ENCODE results near the gene THADA. TPM values are rescaled to one million over a fixed set of nuclear protein-coding genes. Genes with fewer than 3 reads are reported as not detected.

The THADA gene
- total and polyA plus RNA-seq, 2 experiments from 2014 or later: 10.8 to 18.8 TPM

DNA sequence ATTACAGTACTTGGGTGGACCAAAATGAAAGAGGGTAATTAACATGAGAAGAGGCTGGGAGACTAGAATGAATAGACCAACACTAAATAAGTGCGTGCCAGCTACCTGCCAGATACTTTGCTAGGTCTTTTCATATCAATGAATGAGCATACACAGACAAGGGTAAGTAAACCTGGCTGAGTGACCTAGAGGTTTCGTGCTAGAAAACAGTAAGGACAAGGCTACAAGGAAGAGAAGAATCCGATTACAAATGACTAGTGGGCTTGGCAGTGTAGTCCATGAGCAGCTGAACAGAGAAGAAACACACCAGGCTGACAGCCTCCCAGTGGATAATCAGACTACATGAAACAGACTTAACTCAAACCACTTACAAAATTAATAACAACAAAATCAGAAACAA lies 64.6 kb downstream of the THADA start:
- no peaks in the 10 kb centered on the region for H3K27me3 ChIP-seq
- TF ChIP-seq EZH2phosphoT487 (IDR thresholded peaks at IDR 0.05; ENCODE audit: low read depth, severe bottlenecking, unreplicated experiment) (no peak), EZH2 (IDR thresholded peaks at IDR 0.05; ENCODE audit: borderline replicate concordance) (no peak), CTCF (IDR thresholded peaks at IDR 0.05; ENCODE audit: poor library complexity) (no peak)
- H3K9me2 ChIP-seq (replicated peaks; ENCODE audit: insufficient read depth): no peaks in the 10 kb centered on the region
- H3K9me3 ChIP-seq (ENCODE audit: low read depth): no peaks in the 10 kb centered on the region
- no peak overlapping the region for H3K4me3 ChIP-seq
- no peaks in the 10 kb centered on the region for H3K79me2 ChIP-seq
- no peak overlapping the region for H3K4me2 ChIP-seq
- H3K36me3 ChIP-seq (replicated peaks; ENCODE audit: insufficient read depth, low read depth): no peaks in the 10 kb centered on the region
- H4K20me1 ChIP-seq (ENCODE audit: insufficient read depth, poor library complexity, severe bottlenecking): no peaks in the 10 kb centered on the region
- H2AFZ ChIP-seq: no peak overlapping the region
- H3K4me1 ChIP-seq (ENCODE audit: insufficient read depth): no peaks in the 10 kb centered on the region
- 90% methylated on average over 3 of the region's 3 CpGs for WGBS (ENCODE audit: low lambda C conversion rate, missing lambda C conversion rate)
- no peak overlapping the region for H3K27ac ChIP-seq
- no peak for DNase-seq (ENCODE audit: low spot score)

GRCh38 chr2:43526994-43527393 lies 68.8 kb downstream of the THADA start:
- H3K27ac ChIP-seq: no peak overlapping the region
- no peaks in the 10 kb centered on the region for H3K36me3 ChIP-seq (replicated peaks; ENCODE audit: insufficient read depth, low read depth)

DNA sequence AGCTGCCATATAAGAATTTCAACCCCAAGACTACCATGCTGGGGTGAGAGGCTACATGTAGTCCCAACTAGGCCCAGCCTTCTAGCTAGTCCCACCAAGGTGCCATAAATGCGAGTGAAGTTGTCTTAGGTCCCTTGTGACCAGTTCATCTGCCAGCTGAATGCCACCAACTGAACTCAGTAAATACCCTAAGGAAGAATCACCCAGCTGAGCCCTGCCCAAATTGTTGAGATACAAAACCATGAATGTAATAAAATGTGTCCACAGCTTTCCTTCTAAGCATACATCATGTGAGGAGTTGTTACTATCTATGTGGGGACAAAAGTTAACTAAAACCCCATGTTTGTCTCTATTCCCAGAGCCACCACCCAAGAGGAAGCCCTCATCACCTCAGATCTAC lies 70.3 kb downstream of the THADA start:
- Histone ChIP-seq H3K4me2 (no peak overlapping the region), H3K4me1 (ENCODE audit: insufficient read depth) (no peaks in the 10 kb centered on the region), H3K4me3 (no peak overlapping the region), H3K27ac (no peak overlapping the region), H3K79me2 (no peaks in the 10 kb centered on the region), H3K9me3 (ENCODE audit: low read depth) (no peaks in the 10 kb centered on the region), H3K9me2 (replicated peaks; ENCODE audit: insufficient read depth) (no peaks in the 10 kb centered on the region), H4K20me1 (ENCODE audit: insufficient read depth, poor library complexity, severe bottlenecking) (no peaks in the 10 kb centered on the region), H3K27me3 (no peaks in the 10 kb centered on the region), H3K36me3 (replicated peaks; ENCODE audit: insufficient read depth, low read depth) (no peaks in the 10 kb centered on the region), H2AFZ (no peak overlapping the region)
- no peak for DNase-seq (ENCODE audit: low spot score)
- no peak for TF ChIP-seq EZH2 (IDR thresholded peaks at IDR 0.05; ENCODE audit: borderline replicate concordance)
- WGBS (ENCODE audit: low lambda C conversion rate, missing lambda C conversion rate): 95% methylated on average over 1 of the region's 1 CpG

More at GRCh38 chr2:43526994-43527393, 68.8 kb downstream of the THADA start:
- Histone ChIP-seq H3K9me2 (replicated peaks; ENCODE audit: insufficient read depth) (no peaks in the 10 kb centered on the region), H2AFZ (no peak overlapping the region), H3K4me1 (ENCODE audit: insufficient read depth) (no peaks in the 10 kb centered on the region), H3K9me3 (ENCODE audit: low read depth) (no peaks in the 10 kb centered on the region), H3K4me2 (no peak overlapping the region), H4K20me1 (ENCODE audit: insufficient read depth, poor library complexity, severe bottlenecking) (no peaks in the 10 kb centered on the region), H3K79me2 (no peaks in the 10 kb centered on the region), H3K27me3 (no peaks in the 10 kb centered on the region), H3K4me3 (no peak overlapping the region)
- no peak for DNase-seq (ENCODE audit: low spot score)
- TF ChIP-seq EZH2 (IDR thresholded peaks at IDR 0.05; ENCODE audit: borderline replicate concordance) (no peak), CTCF (IDR thresholded peaks at IDR 0.05; ENCODE audit: poor library complexity) (no peak), EZH2phosphoT487 (IDR thresholded peaks at IDR 0.05; ENCODE audit: low read depth, severe bottlenecking, unreplicated experiment) (no peak)

GRCh38 chr2:43524177-43524965 lies 71.5 kb downstream of the THADA start:
- H3K4me2 ChIP-seq: no peak overlapping the region
- WGBS (ENCODE audit: low lambda C conversion rate, missing lambda C conversion rate): 75% methylated on average over 3 of the region's 3 CpGs
- H2AFZ ChIP-seq: no peak overlapping the region
- H3K9me2 ChIP-seq (replicated peaks; ENCODE audit: insufficient read depth): no peaks in the 10 kb centered on the region
- TF ChIP-seq EZH2 (IDR thresholded peaks at IDR 0.05; ENCODE audit: borderline replicate concordance): no peak
- TF ChIP-seq EZH2phosphoT487 (IDR thresholded peaks at IDR 0.05; ENCODE audit: low read depth, severe bottlenecking, unreplicated experiment): no peak
- TF ChIP-seq CTCF (IDR thresholded peaks at IDR 0.05; ENCODE audit: poor library complexity): peak; percentile 25
- H3K79me2 ChIP-seq: no peaks in the 10 kb centered on the region
- no peaks in the 10 kb centered on the region for H3K4me1 ChIP-seq (ENCODE audit: insufficient read depth)
- H4K20me1 ChIP-seq (ENCODE audit: insufficient read depth, poor library complexity, severe bottlenecking): no peaks in the 10 kb centered on the region
- no peaks in the 10 kb centered on the region for H3K9me3 ChIP-seq (ENCODE audit: low read depth)
- no peak overlapping the region for H3K4me3 ChIP-seq
- H3K27me3 ChIP-seq: no peaks in the 10 kb centered on the region
- peak overlapping the region; percentile 28 for H3K27ac ChIP-seq
- H3K36me3 ChIP-seq (replicated peaks; ENCODE audit: insufficient read depth, low read depth): no peaks in the 10 kb centered on the region
- peak; percentile 7 for DNase-seq (ENCODE audit: low spot score)

Measured in hepatocyte (in vitro differentiated cells).